ENCODE data around the gene NSMCE1.
A peak's percentile ranks its signal among the peaks of the same experiment; 100 is the strongest.

Gene NSMCE1, protein sequence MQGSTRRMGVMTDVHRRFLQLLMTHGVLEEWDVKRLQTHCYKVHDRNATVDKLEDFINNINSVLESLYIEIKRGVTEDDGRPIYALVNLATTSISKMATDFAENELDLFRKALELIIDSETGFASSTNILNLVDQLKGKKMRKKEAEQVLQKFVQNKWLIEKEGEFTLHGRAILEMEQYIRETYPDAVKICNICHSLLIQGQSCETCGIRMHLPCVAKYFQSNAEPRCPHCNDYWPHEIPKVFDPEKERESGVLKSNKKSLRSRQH

DNA sequence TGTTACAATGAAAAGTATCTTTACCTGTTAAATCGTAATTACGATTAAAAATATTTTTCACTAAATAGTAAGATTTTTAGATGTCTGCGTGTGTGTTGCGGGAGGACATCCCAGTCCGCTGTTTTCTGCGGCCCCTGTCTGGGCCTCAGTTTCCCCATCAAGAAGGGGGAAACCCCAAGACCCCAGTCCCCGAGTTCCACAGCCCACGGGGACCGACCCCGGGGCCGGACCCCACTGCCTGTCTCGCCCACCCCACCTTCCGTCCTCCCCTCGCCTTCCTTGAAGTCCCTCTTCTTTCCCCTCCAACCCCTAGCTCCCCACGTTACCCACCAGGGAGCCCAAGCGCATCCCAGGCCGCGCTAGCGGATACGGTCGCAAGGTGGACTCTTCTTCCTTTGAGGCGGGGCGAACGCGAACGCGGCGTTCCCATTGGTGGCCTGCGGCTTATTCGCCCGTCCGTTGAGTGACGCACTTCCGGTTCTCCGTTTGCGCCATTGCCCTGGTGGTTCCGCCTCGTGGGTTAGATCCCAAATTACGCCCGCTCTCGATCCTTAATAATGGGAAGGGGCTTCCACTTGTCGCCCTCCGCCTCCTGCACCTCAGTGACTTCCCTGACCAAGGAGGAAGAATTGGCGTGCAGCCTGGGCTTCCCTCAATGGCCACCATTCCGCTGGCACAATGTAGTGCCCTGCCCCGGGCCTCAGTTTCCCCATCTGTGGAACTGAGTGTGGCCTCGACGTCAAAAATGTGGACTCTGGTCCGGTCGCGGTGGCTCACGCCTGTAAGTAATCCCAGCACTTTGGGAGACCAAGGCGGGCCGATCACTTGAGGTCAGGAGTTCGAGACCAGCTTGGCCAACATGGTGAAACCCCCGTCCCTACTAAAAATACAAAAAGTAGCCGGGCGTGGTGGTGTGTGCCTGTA is at the start of gene NSMCE1:
NSMCE1 (minus strand) TSS at position 397 of the 924 bp plus-strand sequence. CDS start 11,202 bp downstream, outside the sequence.
- H3K4me3 ChIP-seq (ENCODE audit: low read depth, low read length): peak within 1 kb of the TSS; percentile 66
- TF ChIP-seq, protein P1, sequence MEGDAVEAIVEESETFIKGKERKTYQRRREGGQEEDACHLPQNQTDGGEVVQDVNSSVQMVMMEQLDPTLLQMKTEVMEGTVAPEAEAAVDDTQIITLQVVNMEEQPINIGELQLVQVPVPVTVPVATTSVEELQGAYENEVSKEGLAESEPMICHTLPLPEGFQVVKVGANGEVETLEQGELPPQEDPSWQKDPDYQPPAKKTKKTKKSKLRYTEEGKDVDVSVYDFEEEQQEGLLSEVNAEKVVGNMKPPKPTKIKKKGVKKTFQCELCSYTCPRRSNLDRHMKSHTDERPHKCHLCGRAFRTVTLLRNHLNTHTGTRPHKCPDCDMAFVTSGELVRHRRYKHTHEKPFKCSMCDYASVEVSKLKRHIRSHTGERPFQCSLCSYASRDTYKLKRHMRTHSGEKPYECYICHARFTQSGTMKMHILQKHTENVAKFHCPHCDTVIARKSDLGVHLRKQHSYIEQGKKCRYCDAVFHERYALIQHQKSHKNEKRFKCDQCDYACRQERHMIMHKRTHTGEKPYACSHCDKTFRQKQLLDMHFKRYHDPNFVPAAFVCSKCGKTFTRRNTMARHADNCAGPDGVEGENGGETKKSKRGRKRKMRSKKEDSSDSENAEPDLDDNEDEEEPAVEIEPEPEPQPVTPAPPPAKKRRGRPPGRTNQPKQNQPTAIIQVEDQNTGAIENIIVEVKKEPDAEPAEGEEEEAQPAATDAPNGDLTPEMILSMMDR (IDR thresholded peaks at IDR 0.05; ENCODE audit: borderline replicate concordance, insufficient read depth, low read depth, low read length): no peak

DNA sequence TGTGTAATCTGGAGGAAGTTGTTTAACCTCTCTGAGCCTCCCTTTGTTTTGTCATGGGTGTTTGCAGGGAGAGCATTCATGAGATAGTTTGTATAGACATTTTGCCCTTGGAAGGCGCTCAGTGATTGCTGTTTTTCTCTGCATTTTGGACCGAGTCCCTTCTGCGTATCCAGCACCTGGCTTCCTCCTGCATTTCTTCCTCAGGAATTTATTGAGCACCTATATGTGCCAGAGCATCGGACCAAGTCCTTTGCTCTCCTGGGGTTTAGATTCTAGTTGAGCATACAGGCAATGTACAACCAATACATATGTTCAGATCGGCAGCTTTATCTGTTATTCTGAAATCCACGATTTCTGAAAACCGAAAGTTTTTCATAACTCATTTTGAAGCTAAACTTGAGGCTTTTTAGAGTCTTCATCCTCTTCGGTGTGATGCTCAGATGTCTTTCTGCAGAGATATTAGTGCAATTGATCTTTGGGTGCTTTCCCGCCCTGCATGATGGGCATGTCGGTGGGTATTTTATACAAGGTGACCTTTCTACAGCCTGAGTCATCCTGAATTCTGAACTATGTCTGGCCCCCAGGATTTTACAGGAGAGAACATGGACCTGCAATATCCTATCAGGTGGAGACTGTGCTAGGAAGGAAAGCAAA is 49.3 kb upstream of the NSMCE1 start:
- no peak overlapping the region for H3K4me3 ChIP-seq (ENCODE audit: low read depth, low read length)
- TF ChIP-seq, protein P1 (IDR thresholded peaks at IDR 0.05; ENCODE audit: borderline replicate concordance, insufficient read depth, low read depth, low read length): no peak

DNA sequence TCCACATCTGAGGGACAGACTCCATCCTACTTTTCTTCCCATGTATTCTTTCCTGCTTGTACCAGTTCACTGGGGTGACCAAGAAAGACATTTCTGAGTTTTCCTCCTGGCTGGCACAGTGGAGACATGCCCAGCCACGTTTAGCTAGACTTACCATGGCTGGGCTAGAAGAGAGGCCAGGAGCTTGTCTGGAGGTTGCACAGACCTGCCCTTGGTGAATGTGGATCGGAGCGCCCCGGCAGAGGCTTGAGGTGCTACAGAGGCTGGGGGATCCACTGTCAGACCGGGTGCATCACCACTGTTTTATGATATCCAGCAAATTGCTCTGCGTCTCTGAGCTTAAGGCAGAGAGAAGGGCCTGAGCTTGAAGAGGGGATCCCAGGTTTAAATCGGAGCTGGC is 48.7 kb upstream of the NSMCE1 start:
- TF ChIP-seq, protein P1 (IDR thresholded peaks at IDR 0.05; ENCODE audit: borderline replicate concordance, insufficient read depth, low read depth, low read length): no peak
- H3K4me3 ChIP-seq (ENCODE audit: low read depth, low read length): no peak overlapping the region

DNA sequence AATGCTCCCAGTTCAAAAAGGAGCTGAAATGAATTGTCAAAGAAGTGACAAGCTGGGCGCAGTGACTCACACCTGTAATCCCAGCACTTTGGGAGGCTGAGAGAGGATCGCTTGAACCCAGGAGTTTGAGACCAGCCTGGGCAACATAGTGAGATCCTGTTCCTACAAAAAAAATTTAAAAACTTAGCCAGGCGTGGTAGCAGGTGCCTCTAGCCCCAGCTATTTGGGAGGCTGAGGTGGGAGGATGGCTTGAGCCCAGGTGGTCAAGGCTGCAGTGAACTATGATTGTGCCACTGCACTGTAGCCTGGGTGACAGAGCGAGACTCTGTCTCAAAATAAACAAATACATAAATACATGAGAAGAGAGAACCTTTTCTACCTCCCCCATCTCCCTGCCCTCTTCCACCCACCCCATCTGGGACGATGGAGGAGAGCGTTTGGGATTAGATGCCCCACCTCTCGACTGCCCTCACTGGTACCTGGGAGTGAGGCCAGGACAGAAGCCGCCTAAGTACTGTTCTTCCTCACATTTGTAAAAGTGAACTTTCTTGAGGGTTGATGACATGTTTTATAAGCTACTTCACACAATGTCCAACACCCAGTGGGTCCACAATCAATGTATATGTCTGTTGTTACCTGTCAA is 47.6 kb upstream of the NSMCE1 start:
- H3K4me3 ChIP-seq (ENCODE audit: low read depth, low read length): no peak overlapping the region
- TF ChIP-seq, protein P1 (IDR thresholded peaks at IDR 0.05; ENCODE audit: borderline replicate concordance, insufficient read depth, low read depth, low read length): no peak

DNA sequence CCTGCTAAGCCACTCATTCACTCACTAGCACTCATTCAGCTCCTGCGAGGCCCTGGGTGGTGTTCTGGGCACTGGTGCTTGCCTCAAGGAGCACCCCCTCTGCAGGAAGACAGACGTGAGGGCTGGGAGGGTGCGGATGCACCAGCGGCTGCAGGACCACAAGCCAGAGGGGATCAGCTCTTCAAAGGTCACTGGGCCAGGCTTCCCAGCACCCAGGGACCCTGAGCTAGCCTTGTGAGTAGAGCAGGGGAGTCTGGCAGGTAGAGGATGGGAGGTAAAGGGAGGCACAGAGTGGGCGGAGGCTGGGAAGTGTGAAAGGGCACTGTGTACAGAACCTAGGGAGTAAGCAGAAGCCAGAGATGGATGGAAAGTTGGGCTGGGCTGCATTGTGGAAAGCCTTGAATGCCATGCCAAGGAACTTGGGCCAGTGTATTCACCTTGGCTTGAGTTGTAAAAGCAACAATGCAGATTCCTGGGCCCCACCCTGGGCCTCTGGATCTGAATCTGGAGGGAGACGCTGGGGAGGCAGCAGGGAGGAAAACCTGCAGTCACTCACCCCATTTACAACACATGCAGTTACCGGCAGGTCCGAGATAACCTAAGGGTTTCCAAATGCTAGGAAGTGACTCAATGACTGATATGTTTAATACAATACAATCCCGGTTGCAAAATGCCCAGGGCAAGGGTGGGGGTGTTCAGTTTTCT is 46.9 kb upstream of the NSMCE1 start:
- TF ChIP-seq, protein P1 (IDR thresholded peaks at IDR 0.05; ENCODE audit: borderline replicate concordance, insufficient read depth, low read depth, low read length): peak; percentile 20; the same call in 1 of the 2 replicates
- peak overlapping the region; percentile 47 for H3K4me3 ChIP-seq (ENCODE audit: low read depth, low read length)

DNA sequence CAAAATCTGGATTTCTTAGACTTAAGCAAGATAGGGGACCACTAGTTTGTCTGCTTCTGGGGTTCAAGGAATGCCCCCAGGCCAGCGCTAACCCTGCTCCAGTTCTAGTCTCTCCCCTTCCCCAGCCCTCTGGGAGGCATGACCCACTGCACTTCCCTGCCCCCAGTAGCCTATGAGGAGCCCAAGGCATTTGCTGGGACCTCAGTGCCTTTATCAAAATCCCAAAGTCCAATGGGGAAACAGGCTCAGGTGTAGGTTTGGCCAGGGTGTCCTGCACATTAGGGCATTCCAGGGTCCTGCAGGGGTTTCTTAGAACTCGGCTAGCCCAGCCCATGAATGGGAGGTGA is 46.4 kb upstream of the NSMCE1 start:
- H3K4me3 ChIP-seq (ENCODE audit: low read depth, low read length): peak overlapping the region; percentile 47
- TF ChIP-seq, protein P1 (IDR thresholded peaks at IDR 0.05; ENCODE audit: borderline replicate concordance, insufficient read depth, low read depth, low read length): no peak

Measured in GM12875 (cell line).